ENCODE results near the gene TCP11. TPM values are rescaled to one million over a fixed set of nuclear protein-coding genes. Genes with fewer than 3 reads are reported as not detected.

Gene TCP11
- total RNA-seq, 1 donor from 2014 or later = not detected

GRCh38 chr6:35082733-35083403, 58.3 kb downstream of the TCP11 start:
- H3K9me3 ChIP-seq (replicated peaks) = no peaks in the 10 kb centered on the region
- peaks cover 100% of the 10 kb centered on the region for H3K36me3 ChIP-seq
- intact Hi-C loops (cut with micrococcal nuclease) = no loop called here
- H3K4me1 ChIP-seq = peaks cover 35% of the 10 kb centered on the region
- H3K4me3 ChIP-seq = no peak overlapping the region
- TF ChIP-seq, protein P1, sequence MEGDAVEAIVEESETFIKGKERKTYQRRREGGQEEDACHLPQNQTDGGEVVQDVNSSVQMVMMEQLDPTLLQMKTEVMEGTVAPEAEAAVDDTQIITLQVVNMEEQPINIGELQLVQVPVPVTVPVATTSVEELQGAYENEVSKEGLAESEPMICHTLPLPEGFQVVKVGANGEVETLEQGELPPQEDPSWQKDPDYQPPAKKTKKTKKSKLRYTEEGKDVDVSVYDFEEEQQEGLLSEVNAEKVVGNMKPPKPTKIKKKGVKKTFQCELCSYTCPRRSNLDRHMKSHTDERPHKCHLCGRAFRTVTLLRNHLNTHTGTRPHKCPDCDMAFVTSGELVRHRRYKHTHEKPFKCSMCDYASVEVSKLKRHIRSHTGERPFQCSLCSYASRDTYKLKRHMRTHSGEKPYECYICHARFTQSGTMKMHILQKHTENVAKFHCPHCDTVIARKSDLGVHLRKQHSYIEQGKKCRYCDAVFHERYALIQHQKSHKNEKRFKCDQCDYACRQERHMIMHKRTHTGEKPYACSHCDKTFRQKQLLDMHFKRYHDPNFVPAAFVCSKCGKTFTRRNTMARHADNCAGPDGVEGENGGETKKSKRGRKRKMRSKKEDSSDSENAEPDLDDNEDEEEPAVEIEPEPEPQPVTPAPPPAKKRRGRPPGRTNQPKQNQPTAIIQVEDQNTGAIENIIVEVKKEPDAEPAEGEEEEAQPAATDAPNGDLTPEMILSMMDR (IDR thresholded peaks at IDR 0.05; ENCODE audit: borderline replicate concordance) = no peak
- no peak overlapping the region for H3K27ac ChIP-seq (replicated peaks)
- H3K27me3 ChIP-seq (ENCODE audit: low read depth) = no peaks in the 10 kb centered on the region
- DNase-seq = no peak

- H3K4me1 ChIP-seq = peaks cover 28% of the 10 kb centered on the region
- intact Hi-C loops (cut with micrococcal nuclease) = no loop called here
These were observed 59.0 kb downstream of the TCP11 start for GRCh38 chr6:35082046-35082732.

DNA sequence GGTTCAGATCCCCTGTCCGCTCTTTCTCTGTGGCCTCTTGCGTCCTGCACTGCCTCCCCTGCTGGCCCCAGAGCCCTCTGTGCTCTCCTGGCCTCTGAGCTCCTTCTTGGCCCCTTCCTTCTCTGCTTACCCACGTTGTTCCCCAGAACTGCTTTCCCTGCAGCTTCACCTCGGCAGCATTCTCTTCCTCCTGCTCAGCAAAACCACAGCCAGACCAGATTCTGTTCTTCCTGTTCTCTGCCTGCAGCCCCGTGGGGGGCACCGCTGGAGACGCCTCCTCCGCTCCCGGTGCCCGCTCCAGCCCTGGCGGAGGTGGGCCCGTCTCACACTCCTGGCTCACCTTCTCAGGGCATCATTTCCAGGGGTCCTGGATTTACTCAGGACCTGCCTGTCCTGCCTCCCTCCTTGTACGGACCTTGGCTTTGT, 59.7 kb downstream of the TCP11 start:
- peaks cover 100% of the 10 kb centered on the region for H3K36me3 ChIP-seq
- peak overlapping the region; percentile 61 for H3K27ac ChIP-seq (replicated peaks)
- DNase-seq = no peak
- TF ChIP-seq, protein P1 (IDR thresholded peaks at IDR 0.05; ENCODE audit: borderline replicate concordance) = no peak
- no peaks in the 10 kb centered on the region for H3K9me3 ChIP-seq (replicated peaks)
- H3K4me1 ChIP-seq = peaks cover 21% of the 10 kb centered on the region
- H3K4me3 ChIP-seq = no peak overlapping the region
- H3K27me3 ChIP-seq (ENCODE audit: low read depth) = no peaks in the 10 kb centered on the region
- intact Hi-C loops (cut with micrococcal nuclease) = no loop called here

More at GRCh38 chr6:35082046-35082732, 59.0 kb downstream of the TCP11 start:
- peaks cover 100% of the 10 kb centered on the region for H3K36me3 ChIP-seq
- TF ChIP-seq, protein P1 (IDR thresholded peaks at IDR 0.05; ENCODE audit: borderline replicate concordance) = no peak
- no peak overlapping the region for H3K4me3 ChIP-seq
- peak overlapping the region; percentile 61 for H3K27ac ChIP-seq (replicated peaks)
- DNase-seq = no peak
- H3K27me3 ChIP-seq (ENCODE audit: low read depth) = no peaks in the 10 kb centered on the region
- H3K9me3 ChIP-seq (replicated peaks) = no peaks in the 10 kb centered on the region

DNA sequence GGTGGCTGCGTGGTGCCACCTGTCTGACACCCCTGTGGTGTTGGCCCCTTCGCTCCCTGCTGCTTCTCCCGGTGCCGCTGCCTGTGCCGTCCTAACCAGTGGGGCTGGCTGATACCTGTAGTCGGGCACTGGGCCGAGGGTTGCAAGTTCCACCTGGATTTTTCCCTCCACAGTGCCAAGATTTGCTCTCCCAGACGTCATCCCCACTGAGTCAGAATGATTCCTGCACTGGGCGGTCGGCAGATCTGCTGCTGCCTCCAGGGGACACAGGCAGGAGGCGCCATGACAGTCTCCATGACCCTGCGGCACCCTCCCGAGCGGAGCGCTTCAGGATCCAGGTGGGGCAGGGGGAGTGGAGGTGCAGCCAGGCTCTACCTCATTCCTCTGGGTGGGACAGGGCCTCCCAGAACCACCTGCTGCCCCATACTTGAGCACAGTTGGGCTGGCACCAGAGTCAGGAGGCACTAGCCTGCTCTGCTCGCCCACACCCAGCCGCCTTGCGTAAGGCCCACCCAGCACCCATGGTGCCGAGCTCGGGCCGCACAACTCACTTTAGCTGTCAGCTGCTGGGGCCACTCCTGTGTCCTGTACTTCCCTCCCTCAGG, 60.2 kb downstream of the TCP11 start:
- Histone ChIP-seq H3K4me1 (peaks cover 18% of the 10 kb centered on the region), H3K27me3 (ENCODE audit: low read depth) (no peaks in the 10 kb centered on the region), H3K27ac (replicated peaks) (peak overlapping the region; percentile 61), H3K9me3 (replicated peaks) (no peaks in the 10 kb centered on the region), H3K36me3 (peaks cover 97% of the 10 kb centered on the region), H3K4me3 (no peak overlapping the region)
- no peak for DNase-seq
- intact Hi-C loops (cut with micrococcal nuclease) = no loop called here
- TF ChIP-seq, protein P1 (IDR thresholded peaks at IDR 0.05; ENCODE audit: borderline replicate concordance) = no peak

GRCh38 chr6:35080016-35080680, 61.0 kb downstream of the TCP11 start:
- H3K4me1 ChIP-seq = peaks cover 18% of the 10 kb centered on the region
- no peak for DNase-seq
- intact Hi-C loops (cut with micrococcal nuclease) = no loop called here

More at GRCh38 chr6:35080016-35080680, 61.0 kb downstream of the TCP11 start:
- Histone ChIP-seq H3K27ac (replicated peaks) (no peak overlapping the region), H3K4me3 (no peak overlapping the region), H3K9me3 (replicated peaks) (no peaks in the 10 kb centered on the region), H3K36me3 (peaks cover 91% of the 10 kb centered on the region), H3K27me3 (ENCODE audit: low read depth) (no peaks in the 10 kb centered on the region)
- TF ChIP-seq, protein P1 (IDR thresholded peaks at IDR 0.05; ENCODE audit: borderline replicate concordance) = no peak
